Astrocyte of the cerebellum (primary cell): ENCODE results near the gene AMIGO2.

Experiments used
- DNase-seq: peaks from one replicate; pipeline ENCODE4 v3.0.0-alpha.2; 2011; ENCODE audit warnings: low read depth
- H3K4me3 ChIP-seq: 2 replicates; pipeline ENCODE4 v1.5.1; 2011; ENCODE audit warnings: mild to moderate bottlenecking, low read depth, low read length, moderate library complexity
- in situ Hi-C: cut with HindIII; loops from 2 replicates; pipeline ENCODE4 v1.10.0; 2017; ENCODE audit warnings: low sequenced_read_pairs
- TF ChIP-seq, protein P1 (sequence below): IDR thresholded peaks from 2 replicates; pipeline ENCODE4 v1.5.1; 2012; ENCODE audit warnings: low read length, low read depth, moderate library complexity, mild to moderate bottlenecking; ENCODE audit errors: missing control alignments

AMIGO2 gene

DNA sequence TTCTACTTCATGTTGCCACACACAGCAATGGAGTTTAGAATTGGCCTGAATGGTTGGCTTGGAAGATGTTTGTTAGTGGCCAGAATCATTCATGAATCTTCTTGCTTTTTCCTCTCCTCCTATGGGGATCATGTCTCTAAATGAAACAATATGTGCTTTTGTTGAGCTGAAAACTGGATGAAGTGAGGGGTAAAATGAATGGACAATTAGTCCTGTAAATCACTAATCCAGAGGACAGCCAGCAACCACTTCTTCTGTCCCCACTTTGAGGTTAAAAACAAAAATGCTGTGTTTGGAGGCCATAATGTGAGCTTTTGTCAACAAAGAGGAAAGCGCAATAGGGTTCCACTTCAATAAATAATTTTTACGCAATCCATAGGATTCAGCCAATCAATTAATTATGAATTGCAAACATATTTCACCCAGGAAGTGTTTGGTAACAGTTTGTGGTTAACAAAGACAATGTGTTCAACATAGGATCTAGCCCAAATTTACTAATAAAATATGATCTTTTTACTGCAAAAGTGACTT is 30.3 kb upstream of the AMIGO2 start:
- TF ChIP-seq, protein P1, sequence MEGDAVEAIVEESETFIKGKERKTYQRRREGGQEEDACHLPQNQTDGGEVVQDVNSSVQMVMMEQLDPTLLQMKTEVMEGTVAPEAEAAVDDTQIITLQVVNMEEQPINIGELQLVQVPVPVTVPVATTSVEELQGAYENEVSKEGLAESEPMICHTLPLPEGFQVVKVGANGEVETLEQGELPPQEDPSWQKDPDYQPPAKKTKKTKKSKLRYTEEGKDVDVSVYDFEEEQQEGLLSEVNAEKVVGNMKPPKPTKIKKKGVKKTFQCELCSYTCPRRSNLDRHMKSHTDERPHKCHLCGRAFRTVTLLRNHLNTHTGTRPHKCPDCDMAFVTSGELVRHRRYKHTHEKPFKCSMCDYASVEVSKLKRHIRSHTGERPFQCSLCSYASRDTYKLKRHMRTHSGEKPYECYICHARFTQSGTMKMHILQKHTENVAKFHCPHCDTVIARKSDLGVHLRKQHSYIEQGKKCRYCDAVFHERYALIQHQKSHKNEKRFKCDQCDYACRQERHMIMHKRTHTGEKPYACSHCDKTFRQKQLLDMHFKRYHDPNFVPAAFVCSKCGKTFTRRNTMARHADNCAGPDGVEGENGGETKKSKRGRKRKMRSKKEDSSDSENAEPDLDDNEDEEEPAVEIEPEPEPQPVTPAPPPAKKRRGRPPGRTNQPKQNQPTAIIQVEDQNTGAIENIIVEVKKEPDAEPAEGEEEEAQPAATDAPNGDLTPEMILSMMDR, result no peak
- DNase-seq, result no peak
- in situ Hi-C loops, result no loop called here
- H3K4me3 ChIP-seq, result no peak overlapping the region

DNA sequence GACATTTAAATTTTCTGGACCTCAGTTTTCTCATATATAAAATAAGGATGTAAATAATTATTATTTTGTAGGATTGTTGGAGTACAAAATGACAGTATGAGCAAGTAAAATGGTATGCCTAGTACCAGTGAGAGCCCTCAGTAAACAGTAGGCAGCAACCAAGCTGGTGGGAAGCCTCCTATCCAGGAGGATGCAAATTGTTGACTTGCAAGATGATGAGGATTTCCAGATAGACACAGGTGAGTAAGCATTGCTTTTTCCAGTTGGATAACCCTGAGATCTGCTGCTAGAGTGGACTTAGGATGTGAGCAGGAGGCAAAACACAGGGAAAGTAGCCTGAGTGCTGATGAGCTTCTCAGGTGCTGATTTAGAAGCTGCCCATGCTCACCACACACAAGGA is 28.2 kb upstream of the AMIGO2 start:
- H3K4me3 ChIP-seq, result no peak overlapping the region
- DNase-seq, result no peak
- TF ChIP-seq, protein P1, result no peak
- in situ Hi-C loops, result no loop called here

DNA sequence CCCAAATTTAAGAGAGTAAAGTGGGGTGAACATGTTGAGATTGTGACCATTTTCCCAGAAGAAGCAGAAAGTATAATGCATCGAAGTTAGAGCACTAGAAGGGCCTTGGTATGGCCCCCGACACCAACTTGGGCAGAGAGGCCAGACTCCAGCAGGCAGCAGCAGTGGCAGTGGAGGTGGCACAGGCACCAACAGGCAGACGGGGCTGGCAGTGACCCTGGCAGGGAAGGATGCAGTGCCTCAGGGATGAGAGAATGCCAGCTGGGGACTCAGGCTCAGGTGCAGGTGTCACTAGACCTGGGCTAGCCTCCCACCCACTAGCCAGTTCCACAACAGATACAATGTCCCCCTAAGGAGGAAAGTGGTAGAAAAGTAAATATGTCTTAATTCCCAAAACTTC is 27.7 kb upstream of the AMIGO2 start:
- in situ Hi-C loops, result no loop called here
- no peak overlapping the region for H3K4me3 ChIP-seq
- TF ChIP-seq, protein P1, result no peak
- no peak for DNase-seq

DNA sequence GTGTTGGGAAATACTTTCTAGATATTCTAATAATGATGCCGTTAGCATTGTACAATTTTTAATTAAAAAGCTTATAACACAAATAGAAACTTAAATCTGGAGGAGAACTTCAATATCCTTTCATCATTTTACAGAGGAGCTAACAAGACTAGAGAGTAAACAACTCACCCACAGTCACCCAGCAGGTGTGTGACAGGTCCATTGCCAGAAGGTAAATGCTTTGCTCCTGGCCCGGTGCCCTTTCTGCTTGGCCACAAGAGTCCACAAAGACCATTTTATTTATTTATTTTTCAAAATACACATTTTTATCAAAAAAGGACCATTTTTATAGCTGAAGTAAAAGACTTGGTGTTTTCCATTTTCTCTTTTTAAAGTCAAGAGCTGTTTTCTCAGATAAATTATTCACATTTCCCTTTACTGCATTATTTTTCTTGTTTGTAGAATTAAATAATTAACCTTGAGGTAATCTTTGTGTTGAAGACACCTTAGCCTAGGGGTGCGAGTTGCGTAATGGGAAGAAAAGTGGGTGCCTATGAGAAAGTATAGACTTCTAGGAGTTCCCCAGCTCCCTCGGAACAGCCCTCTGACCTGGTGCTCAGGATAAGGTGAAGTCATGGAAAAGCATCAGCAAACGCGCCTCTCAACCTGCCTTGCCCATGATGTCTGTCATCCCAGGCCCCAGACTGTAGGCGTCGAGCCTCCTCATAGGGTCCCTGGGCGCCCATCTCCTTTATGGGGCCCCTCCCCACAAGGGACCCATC is 26.3 kb upstream of the AMIGO2 start:
- in situ Hi-C loops, result no loop called here
- DNase-seq, result no peak
- H3K4me3 ChIP-seq, result no peak overlapping the region
- TF ChIP-seq, protein P1, result no peak

DNA sequence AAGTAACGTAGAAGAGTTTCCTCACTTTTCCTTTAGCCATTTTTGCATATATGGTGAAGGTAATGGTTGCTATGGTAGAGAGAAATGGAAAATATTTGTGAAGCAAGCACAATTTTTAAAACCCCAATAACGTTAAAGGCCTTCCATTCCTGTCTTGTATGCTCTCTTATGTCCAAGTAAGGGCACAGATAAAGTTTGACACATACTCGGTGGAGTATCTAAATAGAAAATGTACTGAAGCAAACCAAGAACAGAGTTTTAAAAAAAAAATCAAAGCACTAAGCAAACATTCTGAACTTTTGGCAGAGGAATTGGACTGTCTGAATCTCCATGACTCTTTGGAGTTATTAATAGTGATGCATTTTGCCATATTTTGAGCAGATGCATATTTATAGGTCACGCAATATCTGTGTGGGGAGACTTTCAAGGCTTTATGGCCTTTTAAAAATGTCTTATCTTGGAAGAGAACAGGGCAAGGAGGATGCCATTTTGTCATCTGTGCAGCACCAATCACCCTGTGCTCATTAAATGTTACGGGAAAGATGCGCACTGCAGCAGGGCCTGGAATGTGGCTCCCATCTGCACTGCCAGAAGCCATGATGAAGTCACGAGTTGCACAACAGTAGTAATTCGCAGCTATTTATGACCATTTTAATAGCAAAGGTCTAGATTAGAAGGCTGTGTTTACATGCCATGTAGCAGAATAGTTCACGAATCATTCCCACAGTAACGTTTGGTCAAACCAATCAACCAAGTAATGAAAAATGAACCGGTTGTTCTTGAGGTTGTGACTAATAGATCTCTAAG is 23.3 kb upstream of the AMIGO2 start:
- in situ Hi-C loops, result no loop called here
- TF ChIP-seq, protein P1, result no peak
- H3K4me3 ChIP-seq, result no peak overlapping the region
- DNase-seq, result no peak

DNA sequence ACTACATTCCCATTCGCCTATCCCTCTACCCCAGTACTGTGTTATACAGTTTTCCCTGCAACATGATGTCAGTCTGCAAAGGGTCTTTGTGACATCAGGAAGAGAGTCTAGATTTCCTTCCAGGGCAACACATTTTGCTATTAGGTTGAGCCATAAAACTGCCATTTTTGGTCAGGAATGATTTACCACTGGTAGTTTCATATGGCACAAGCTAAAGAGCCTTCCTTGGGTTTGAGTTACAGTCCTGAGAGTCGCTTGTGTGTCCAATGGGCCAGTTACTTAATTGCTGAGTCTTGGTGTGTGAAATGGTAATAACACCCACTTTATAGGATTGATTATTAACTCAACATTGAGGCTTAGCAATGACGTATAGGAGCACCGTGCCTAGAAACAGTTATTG is 22.6 kb upstream of the AMIGO2 start:
- in situ Hi-C loops, result no loop called here
- no peak overlapping the region for H3K4me3 ChIP-seq
- TF ChIP-seq, protein P1, result no peak
- DNase-seq, result no peak
